Measurements from ENCODE around the gene MAGI2. TPM values are rescaled to one million over a fixed set of nuclear protein-coding genes. Genes with fewer than 3 reads are reported as not detected.
A peak's percentile ranks its signal among the peaks of the same experiment; 100 is the strongest.

Gene MAGI2
- total and polyA plus RNA-seq, 2 of the 13 experiments (the other 11 are each of a cell fraction or from before 2014, with no cell fraction given) = 1.5 to 3.8 TPM

- Histone ChIP-seq H3K36me3 (replicated peaks in 1 of 2; ENCODE audit: control insufficient read depth in 1 of 2, insufficient read depth in 2 of 2, low read length in 2 of 2) (no peaks in the 10 kb centered on the region), H3K79me2 (ENCODE audit: insufficient read depth, low read length) (no peaks in the 10 kb centered on the region), H3K27ac (ENCODE audit: extremely low read length, insufficient read depth, low read length) (no peak overlapping the region), H3K4me2 (ENCODE audit: low read depth, low read length) (no peak overlapping the region), H3K9me3 (ENCODE audit: low read length) (no peaks in the 10 kb centered on the region), H3K9ac (ENCODE audit: insufficient read depth, low read depth, low read length) (no peak overlapping the region), H2AFZ (ENCODE audit: low read length) (no peak overlapping the region), H3K4me3 (replicated peaks in 1 of 3; ENCODE audit: insufficient read depth in 1 of 3, low read depth in 2 of 3, low read length in 3 of 3) (no peak overlapping the region), H3K27me3 (ENCODE audit: control insufficient read depth in 1 of 2, insufficient read depth in 2 of 2, low read length in 2 of 2) (no peaks in the 10 kb centered on the region), H3K4me1 (ENCODE audit: insufficient read depth, low read length) (peaks cover 8% of the 10 kb centered on the region; the same call in 1 of the 2 replicates), H4K20me1 (ENCODE audit: insufficient read depth, low read length) (no peaks in the 10 kb centered on the region)
- ChIA-PET POLR2A (no interaction called here), CTCF (ENCODE audit: low intra/inter-chr PET ratio, low total read pairs) (no interaction called here)
- DNase-seq (ENCODE audit: low spot score) (no peak), ATAC-seq (peak; percentile 79), FAIRE-seq (no peak)
- 30% methylated on average over 4 of the region's 5 CpGs for WGBS (ENCODE audit: low lambda C conversion rate)
- in situ Hi-C loops (cut with HindIII; ENCODE audit: extremely low pct_ligation_motif_present, low pct_unique_long_range_greater_than_20kb) = no loop called here
- intact Hi-C loops (cut with micrococcal nuclease; ENCODE audit: unreplicated experiment) = no loop called here
- BruUV-seq (replicated peaks) = no TSS peak
- TF ChIP-seq ZMYM4 (CRISPR knock-in tag; IDR thresholded peaks at IDR 0.05) = 0 out of 2 replicates have a peak, but pooled peaks have one; percentile 15
- TF ChIP-seq NFYC (CRISPR knock-in tag; IDR thresholded peaks at IDR 0.05) = no peak
- peak; percentile 39; the same call in 1 of the 2 replicates for TF ChIP-seq PAXIP1 (CRISPR knock-in tag; conservative IDR thresholded peaks at IDR 0.05)
- TF ChIP-seq ZNF382 (CRISPR knock-in tag; IDR thresholded peaks at IDR 0.05; ENCODE audit: borderline replicate concordance) = no peak
- TF ChIP-seq ZSCAN20 (CRISPR knock-in tag; IDR thresholded peaks at IDR 0.05; ENCODE audit: borderline replicate concordance) = no peak
- no peak for TF ChIP-seq SRSF4 (IDR thresholded peaks at IDR 0.05; ENCODE audit: low read depth, low read length, poor library complexity, severe bottlenecking)
- no peak for TF ChIP-seq SNAPC5 (CRISPR knock-in tag; IDR thresholded peaks at IDR 0.05; ENCODE audit: borderline replicate concordance)
- TF ChIP-seq FOXP1 (IDR thresholded peaks at IDR 0.05) = no peak
- TF ChIP-seq FOXP1 (CRISPR knock-in tag; IDR thresholded peaks at IDR 0.05) = peak; percentile 20; the same call in 1 of the 2 replicates
- no peak for TF ChIP-seq ZNF678 (CRISPR knock-in tag; IDR thresholded peaks at IDR 0.05)
- TF ChIP-seq NFE2L1 (CRISPR knock-in tag; IDR thresholded peaks at IDR 0.05; ENCODE audit: borderline replicate concordance) = no peak
- TF ChIP-seq NBN (conservative IDR thresholded peaks at IDR 0.05) = no peak
- TF ChIP-seq ZNF280D (CRISPR knock-in tag; IDR thresholded peaks at IDR 0.05) = no peak
- no peak for TF ChIP-seq ATF3 (CRISPR knock-in tag; IDR thresholded peaks at IDR 0.05)
Observed at GRCh38 chr7:78112488-78112887, 1341.0 kb downstream of the MAGI2 start.
